ENCODE measurements around the gene NTN1. TPM values are rescaled to one million over a fixed set of nuclear protein-coding genes. Genes with fewer than 3 reads are reported as not detected.

NTN1 gene
- total RNA-seq, 1 donor from 2014 or later = 4.1 TPM

DNA sequence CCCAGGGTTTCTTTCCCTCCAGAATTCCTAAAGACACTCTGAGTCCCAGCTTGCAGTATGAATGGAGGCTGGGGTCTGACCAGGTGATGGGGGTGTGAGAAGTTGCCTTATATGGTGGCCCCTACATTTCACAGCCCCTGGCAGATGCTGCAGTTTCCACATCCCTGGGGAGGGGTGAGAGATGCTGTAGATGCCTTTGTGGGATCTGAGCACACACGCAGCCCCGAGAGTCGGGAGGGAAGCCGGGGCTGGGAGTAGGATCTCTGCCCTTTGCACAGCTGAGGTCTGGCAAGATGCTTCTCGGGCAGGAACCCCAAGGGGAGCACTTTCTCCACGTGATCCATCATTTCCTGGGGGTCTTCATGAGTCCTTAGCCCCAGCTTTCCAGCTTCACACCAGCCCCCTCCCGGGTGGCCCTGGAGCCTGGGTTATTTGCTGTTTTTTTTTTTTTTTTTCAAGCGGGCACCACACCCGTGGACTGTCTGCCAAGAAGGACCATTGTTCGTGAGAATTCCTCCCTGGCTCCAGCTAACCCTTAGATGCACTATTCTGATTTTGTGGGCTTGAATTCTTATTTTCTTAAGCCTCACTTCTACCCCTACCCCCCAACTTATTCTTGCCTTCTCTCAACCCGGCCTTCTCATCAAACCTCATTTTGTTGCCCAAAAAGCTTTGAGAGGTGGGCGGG, 50.6 kb downstream of the NTN1 start:
- TF ChIP-seq, protein P1, sequence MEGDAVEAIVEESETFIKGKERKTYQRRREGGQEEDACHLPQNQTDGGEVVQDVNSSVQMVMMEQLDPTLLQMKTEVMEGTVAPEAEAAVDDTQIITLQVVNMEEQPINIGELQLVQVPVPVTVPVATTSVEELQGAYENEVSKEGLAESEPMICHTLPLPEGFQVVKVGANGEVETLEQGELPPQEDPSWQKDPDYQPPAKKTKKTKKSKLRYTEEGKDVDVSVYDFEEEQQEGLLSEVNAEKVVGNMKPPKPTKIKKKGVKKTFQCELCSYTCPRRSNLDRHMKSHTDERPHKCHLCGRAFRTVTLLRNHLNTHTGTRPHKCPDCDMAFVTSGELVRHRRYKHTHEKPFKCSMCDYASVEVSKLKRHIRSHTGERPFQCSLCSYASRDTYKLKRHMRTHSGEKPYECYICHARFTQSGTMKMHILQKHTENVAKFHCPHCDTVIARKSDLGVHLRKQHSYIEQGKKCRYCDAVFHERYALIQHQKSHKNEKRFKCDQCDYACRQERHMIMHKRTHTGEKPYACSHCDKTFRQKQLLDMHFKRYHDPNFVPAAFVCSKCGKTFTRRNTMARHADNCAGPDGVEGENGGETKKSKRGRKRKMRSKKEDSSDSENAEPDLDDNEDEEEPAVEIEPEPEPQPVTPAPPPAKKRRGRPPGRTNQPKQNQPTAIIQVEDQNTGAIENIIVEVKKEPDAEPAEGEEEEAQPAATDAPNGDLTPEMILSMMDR (IDR thresholded peaks at IDR 0.05) = no peak
- peak overlapping the region; percentile 20 for H3K27ac ChIP-seq
- H3K4me3 ChIP-seq = no peak overlapping the region
- intact Hi-C loops (cut with DNase I) = no loop called here
- H3K4me1 ChIP-seq = peaks cover 5% of the 10 kb centered on the region
- no peaks in the 10 kb centered on the region for H3K27me3 ChIP-seq
- DNase-seq (no peak), ATAC-seq (no peak)
- H3K36me3 ChIP-seq = no peaks in the 10 kb centered on the region
- no peaks in the 10 kb centered on the region for H3K9me3 ChIP-seq

DNA sequence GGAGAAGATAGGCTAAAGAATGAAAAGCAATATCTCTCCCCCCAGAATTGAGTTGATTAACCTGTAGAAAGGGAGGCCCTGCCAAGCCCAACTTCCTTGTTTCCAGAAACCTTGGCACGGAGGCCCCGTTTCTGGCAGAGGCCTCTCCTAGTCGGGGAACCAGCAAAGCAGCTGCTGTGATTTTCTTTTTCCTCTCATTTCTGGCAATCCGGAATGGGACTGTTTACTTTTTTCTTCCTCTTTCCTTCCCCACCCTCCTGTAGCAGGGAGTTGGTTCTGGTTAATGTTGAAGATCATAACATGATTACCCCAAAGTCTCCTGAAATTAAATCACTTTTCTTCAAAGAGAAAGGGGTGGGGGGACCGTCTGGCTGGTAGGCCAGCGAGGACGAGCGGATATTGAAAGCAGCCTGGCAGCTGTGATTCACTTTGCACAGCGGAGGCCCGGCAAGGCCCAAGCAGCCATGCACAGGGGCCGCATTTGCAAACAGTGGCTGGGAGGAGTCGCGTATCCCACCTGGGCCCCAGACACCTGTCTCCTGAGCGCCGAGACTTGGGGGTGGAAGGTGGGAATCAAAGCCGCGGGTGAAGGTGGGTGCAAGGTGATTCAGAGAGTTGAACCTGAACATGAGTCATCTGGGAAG, 51.5 kb downstream of the NTN1 start:
- Histone ChIP-seq H3K4me1 (peaks cover 5% of the 10 kb centered on the region), H3K36me3 (no peaks in the 10 kb centered on the region), H3K9me3 (no peaks in the 10 kb centered on the region), H3K27me3 (no peaks in the 10 kb centered on the region), H3K27ac (peak overlapping the region; percentile 20), H3K4me3 (no peak overlapping the region)
- DNase-seq = no peak
- TF ChIP-seq, protein P1 (IDR thresholded peaks at IDR 0.05) = no peak
- intact Hi-C loops (cut with DNase I) = no loop called here
- ATAC-seq = no peak

DNA sequence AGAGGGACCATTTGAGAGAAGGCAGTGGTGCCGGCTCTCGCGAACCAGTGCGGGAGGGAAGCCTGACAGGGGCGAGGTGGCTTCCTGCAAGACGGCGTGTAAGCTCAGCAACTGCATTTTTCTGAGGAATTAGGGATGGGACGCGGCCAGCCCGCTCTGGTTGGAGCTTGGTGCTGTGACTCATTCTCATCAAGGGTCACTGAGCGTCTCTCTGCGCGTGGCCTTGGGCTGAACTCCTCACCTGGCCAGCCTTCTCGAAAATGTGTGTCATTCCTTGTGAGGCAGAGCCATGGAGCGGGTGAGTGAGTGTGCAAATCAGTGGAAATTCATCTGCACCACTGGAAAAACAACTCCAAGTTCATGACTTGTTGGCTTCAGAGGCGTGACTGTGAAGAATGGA, 52.8 kb downstream of the NTN1 start:
- Histone ChIP-seq H3K27ac (no peak overlapping the region), H3K4me3 (no peak overlapping the region), H3K36me3 (no peaks in the 10 kb centered on the region), H3K27me3 (no peaks in the 10 kb centered on the region), H3K9me3 (no peaks in the 10 kb centered on the region), H3K4me1 (peaks cover 5% of the 10 kb centered on the region)
- intact Hi-C loops (cut with DNase I) = no loop called here
- no peak for ATAC-seq
- TF ChIP-seq, protein P1 (IDR thresholded peaks at IDR 0.05) = no peak
- no peak for DNase-seq

DNA sequence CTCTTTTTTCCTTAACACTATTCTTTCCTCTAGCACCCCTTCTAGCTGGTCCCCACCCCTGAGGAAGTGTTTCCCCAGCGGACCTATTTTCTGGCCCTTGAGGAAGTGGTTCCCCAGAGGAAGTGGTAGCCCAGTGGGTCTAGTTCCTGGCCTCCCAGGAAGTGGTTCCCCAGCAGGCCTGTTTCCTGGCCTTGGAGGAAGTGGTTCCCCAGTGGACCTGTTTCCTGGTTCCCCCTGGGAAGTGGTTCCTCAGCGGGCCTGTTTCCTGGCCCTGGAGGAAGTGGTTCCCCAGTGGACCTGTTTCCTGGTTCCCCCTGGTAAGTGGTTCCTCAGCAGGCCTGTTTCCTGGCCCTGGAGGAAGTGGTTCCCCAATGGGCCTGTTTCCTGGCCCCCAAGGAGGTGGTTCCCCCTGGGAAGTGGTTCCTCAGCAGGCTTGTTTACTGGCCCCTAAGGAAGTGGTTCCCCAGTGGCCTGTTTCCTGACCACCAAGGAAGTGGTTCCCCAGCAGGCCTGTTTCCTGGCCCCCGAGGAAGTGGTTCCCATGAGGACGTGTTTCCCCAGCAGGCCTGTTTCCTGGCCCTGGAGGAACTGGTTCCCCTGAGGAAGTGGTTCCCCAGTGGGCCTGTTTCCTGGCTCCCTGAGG, 58.3 kb downstream of the NTN1 start:
- DNase-seq (no peak), ATAC-seq (no peak)
- intact Hi-C loops (cut with DNase I) = no loop called here
- Histone ChIP-seq H3K27ac (no peak overlapping the region), H3K4me1 (no peaks in the 10 kb centered on the region), H3K4me3 (no peak overlapping the region), H3K36me3 (no peaks in the 10 kb centered on the region), H3K9me3 (no peaks in the 10 kb centered on the region), H3K27me3 (no peaks in the 10 kb centered on the region)
- TF ChIP-seq, protein P1 (IDR thresholded peaks at IDR 0.05) = no peak

DNA sequence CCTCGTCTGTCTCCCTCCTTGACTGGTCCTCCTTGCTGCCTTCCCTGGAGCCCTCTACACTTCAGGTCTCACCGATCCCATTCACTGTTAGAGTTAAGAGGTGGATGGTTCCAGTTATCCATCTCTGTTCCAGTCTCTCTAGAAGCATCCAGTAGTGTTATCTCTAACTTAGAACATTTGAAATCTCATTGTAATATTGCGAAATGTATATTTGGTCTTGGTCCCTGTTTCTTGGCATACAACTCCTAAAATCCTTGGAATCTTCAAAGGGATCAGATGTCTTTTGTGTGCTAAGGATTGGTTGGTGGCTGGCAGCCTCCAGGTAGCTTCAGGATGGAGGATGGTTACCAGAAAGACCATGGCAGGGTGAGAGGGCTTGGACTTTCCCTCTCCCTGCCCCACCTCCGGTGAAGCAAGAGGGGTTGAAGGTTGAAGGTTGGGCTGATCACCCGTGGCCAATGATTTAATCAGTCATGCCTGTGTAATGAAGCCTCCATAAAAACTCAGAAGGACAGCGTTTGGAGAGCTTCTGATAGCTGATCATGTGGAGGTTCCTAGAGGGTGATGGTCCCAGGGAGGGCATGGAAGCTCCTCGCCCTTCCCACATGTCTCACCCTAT, 59.1 kb downstream of the NTN1 start:
- no peak for ATAC-seq
- no peaks in the 10 kb centered on the region for H3K4me1 ChIP-seq
- no peaks in the 10 kb centered on the region for H3K36me3 ChIP-seq
- TF ChIP-seq, protein P1 (IDR thresholded peaks at IDR 0.05) = no peak
- H3K9me3 ChIP-seq = no peaks in the 10 kb centered on the region
- no peak overlapping the region for H3K4me3 ChIP-seq
- DNase-seq = no peak
- intact Hi-C loops (cut with DNase I) = no loop called here
- H3K27ac ChIP-seq = no peak overlapping the region
- no peaks in the 10 kb centered on the region for H3K27me3 ChIP-seq

Data from upper lobe of right lung (tissue), 1 donor.